GM11168 (cell line): ENCODE results near the gene ADNP.
"Not testable (repeated sequence)": the region's sequence is repeated elsewhere in the genome, so short reads cannot be mapped to it uniquely, and the experiment has no call there.

Source experiments
- in situ Hi-C: fragments of 300-500 bp; cut with MboI; formaldehyde crosslinking; loops from one replicate; pipeline ENCODE4 v1.12.0; 2022; ENCODE audit warnings: low sequenced_read_pairs; ENCODE audit not compliant: unreplicated experiment

ADNP gene

DNA sequence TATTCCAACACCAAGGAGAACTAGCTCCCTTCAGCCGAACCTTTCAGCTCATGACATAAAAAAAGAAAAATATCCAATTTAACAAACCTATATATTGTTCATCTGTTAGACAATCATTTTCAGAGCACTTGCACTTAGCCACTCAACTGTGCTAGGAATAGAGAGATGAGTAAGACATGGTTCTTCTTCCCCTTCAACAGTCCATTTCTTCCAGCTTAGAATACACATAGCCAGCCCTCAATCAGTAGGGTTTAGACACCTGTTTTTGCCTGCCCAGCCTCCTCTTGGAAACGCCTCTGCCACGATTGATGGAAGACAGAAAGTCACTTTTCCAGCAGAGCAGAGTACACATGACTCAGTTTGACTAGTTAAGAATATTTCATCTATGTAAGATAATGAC is 21.8 kb downstream of the ADNP start:
- in situ Hi-C loops, result no loop called here

DNA sequence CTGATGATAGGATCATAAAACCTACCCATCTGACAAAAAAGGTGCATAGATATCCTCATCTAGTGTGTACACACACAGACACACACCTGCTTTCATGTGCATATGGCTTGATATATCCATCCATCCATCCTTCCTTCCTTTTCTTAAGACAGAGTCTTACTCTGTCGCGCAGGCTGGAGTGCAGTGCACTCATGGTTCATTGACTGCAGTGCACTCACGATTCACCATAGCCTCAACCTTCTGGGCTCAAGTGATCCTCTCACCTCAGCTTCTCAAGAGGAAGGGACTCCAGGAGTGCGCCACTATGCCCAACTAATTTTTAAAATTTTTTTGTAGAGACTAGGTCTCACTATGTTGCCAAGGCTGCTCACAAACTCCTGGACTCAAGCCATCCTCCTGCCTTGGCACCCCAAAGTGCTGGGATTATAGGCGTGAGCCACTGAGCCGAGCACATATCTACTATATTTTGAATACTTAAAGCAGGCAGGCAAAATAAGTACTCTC is 27.1 kb downstream of the ADNP start:
- in situ Hi-C loops, result no loop called here

DNA sequence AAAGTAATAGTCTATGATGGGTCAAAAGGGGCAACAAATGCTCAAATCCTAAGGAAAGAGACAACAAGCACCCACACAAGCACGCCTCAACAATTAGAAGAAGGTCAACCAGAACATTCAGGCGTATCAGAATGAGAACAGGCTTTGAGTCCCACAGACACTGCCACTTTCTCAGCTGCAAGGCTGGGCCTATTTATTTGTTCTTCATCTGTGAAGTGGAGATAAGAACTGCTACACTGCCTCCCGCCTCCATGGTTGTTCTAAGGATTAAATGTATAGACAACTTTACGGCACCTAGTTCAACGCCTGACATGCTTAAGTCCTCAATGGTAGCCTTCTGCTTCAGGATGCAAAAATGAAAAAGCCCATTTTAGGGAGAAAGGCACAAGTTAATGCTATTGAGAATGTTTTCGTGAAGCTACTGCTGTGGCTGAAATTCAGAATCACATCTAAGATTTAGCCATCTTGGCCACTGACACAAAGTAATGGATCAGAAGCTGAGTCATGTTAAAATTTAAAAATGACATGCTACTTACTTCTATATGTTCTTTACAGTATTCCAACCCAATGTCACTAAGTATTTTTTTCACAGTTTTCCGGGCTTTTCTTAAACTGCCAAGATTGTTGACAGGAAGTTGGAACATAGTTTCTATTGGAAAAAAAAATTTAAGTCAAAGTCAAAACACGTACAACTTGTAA is 27.7 kb downstream of the ADNP start:
- in situ Hi-C loops, result no loop called here

GRCh38 chr20:50901301-50901700 is 29.9 kb downstream of the ADNP start:
- in situ Hi-C loops, result no loop called here

- in situ Hi-C loops, result no loop called here
Measured at GRCh38 chr20:50900261-50900660, 31.0 kb downstream of the ADNP start.

DNA sequence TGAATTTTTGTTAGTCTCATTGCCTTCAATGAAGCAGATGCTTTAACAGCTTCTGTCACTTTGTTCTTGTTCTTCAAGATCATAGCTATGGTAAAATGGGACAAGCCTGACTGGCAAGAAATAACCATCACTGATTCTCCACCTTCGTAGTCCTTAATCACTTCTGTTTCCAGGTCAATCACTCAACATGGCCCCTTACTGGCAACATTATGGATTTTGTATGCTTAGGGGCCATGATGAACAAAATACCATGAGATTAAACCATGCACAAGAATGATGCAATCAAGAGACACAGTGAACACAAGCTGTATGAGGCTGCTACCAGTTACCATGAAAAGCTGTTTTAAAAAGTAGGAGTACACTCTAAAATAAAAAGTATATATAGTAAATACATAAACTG is 32.8 kb downstream of the ADNP start:
- in situ Hi-C loops, result no loop called here

DNA sequence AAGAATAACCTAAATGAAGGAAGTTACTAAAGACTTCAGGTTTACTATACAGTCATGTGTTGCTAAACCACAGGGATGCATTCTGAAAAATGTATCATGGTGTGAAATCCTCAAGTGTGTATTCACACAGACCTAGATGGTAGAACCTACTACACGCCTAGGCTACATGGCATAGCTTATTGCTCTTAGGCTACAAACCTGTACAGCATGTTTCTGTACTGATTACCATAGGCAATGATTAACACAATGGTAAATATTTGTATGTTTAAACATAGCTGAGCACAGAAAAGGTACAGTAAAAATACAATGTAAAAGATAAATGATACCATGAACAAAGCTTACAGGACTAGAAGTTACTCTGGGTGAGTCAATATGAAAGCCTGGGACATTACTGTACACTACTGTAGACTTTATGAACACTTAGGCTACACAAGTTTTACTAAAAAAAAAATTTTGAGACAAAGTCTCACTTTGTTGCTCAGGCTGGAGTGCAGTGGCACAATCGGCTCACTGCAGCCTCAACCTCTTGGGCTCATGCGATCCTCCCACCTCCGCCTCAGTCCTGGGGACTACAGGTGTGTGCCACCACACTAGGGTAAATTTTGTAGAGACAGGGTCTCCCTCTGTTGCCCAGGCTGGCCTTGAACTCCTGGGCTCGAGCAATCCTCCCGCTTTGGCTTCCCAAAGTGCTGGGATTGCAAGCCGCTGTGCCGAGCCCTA is 36.0 kb downstream of the ADNP start:
- in situ Hi-C loops, result no loop called here

DNA sequence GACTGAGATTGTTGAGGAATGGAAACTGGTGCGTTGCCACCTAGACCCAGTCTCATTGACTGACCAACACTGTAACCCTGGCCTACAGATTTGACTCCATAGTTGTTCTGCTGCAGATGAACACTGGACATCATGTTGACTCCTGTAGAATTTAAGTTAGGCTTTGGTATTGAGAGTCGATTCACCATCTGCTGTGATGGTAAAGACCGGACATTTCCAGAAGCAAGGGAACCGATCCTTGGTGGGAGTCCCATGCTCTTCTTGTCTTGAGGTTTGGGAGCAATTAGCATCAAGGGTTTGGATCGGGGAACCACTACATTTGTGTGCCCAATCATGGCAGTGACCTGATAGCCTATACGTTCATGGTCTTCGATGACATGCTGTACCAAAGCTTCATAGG is 37.6 kb downstream of the ADNP start:
- in situ Hi-C loops, result no loop called here

GRCh38 chr20:50892394-50892793 is 38.8 kb downstream of the ADNP start:
- in situ Hi-C loops, result no loop called here

DNA sequence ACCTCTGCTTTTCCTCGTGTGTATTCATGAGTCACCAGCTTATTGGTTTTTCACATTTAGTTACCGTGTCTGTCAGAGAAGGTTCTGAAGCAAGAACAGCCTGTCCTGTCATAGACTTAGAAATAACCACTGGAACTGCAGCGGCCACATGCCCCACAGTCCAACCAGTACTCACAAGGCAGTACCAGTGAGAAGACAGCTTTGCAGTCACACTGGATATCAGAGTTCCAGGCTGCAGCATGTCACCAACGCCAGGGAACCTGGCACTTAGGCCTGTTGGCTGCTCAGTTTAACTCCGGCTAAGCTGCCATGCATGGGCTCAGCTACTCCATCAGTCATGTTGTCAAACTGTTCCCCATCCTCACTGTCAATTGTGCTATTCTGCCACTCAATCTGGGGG is 40.1 kb downstream of the ADNP start:
- in situ Hi-C loops, result no loop called here

- in situ Hi-C loops, result no loop called here
Measured at GRCh38 chr20:50887576-50887975, 43.7 kb downstream of the ADNP start.

- in situ Hi-C loops, result no loop called here
Measured at GRCh38 chr20:50886184-50886790, 45.0 kb downstream of the ADNP start.

DNA sequence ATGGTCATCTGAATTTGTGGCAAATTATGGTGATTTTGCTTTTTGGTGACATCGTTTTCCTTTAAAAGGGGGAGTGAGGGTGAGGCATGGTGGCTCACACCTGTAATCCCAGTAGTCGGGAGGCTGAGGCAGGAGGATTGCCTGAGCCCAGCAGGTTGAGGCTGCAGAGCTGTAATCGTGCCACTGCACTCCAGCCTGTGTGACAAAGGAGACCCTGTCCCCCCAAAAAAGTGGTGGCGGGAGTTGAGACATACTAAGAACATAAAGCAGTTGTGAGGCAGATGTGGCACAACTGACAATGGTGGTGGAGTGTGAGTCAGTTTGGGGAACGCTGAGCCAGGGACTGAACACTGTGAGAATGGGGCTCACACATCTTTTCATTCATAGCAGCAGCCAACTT is 45.5 kb downstream of the ADNP start:
- in situ Hi-C loops, result no loop called here

- in situ Hi-C loops, result no loop called here
Measured at GRCh38 chr20:50885068-50885467, 46.2 kb downstream of the ADNP start.

GRCh38 chr20:50883856-50884255 is 47.4 kb downstream of the ADNP start:
- in situ Hi-C loops, result no loop called here

- in situ Hi-C loops, result not testable (repeated sequence)
Measured at GRCh38 chr20:50881759-50882424, 49.3 kb downstream of the ADNP start.

GRCh38 chr20:50879649-50880550 is 51.3 kb downstream of the ADNP start:
- in situ Hi-C loops, result no loop called here

DNA sequence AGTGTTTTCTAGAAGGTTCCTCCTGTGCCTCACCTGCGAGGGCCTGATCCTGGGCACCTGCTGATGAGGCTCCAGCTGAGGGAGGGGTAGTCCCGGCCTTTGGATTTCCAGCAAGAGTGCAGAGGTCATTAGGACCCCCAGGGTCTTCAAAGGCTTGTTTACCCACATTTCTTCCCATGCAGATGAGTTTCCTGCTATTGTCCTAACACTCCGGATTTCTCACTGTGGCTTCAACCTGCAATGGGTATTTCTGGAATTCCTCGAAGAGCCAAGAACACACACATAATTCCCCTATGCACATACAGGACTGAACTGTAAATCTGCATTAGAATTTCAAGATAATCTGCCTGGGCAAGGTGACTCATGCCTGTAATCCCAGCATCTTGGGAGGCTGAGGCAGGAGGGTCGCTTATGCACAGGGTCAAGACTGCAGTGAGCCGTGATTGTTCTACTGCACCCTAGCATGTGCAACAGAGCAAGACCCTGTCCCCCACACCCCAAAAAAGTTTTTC is 53.9 kb downstream of the ADNP start:
- in situ Hi-C loops, result no loop called here

DNA sequence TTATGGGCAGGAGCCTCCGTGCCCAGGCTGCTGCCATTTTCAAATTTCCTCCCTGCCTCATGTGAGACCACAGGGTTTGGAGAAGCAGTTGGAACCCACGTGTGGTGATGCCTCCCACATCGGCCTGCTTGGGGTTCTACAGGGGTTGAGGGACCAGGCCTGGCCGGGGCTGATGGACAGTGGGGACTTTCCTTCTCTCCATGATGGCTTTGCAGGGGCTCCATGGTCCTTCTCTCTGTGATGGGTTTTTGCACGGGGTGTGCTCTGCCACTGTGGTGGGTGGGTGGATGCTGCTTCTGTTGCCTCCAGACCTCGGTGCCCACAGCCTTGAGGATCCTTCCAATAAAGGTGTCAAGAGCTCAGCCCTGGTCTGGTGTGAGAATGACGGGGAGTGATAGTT is 54.4 kb downstream of the ADNP start:
- in situ Hi-C loops, result no loop called here
